ENCODE data around the gene C5AR1.
"Not testable (repeated sequence)": the region's sequence is repeated elsewhere in the genome, so short reads cannot be mapped to it uniquely, and the experiment has no call there.

C5AR1 gene

DNA sequence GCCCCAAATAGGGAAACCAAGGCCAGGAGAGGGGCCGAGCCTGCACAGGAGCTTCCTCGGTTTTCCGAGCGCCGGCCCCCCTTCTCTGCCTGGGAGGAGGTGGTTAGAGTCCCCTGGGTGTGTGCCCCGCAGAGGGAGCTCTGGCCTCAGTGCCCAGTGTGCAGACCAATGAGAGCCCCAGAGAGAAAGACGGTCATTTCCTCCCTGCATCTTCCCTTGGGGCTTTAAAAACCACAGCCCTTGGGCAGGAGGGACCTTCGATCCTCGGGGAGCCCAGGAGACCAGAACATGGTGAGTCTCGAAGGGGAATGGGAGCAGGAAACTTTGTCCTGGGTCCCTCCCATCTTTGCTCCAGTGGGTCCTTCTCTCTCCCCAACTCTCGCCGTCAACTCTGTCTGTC is at the start of gene C5AR1:
Gene C5AR1, plus strand, starts transcription at position 254 of the 400 bp plus-strand sequence. Its CDS starts 35 bp downstream, at position 289.
- no peak for DNase-seq

DNA sequence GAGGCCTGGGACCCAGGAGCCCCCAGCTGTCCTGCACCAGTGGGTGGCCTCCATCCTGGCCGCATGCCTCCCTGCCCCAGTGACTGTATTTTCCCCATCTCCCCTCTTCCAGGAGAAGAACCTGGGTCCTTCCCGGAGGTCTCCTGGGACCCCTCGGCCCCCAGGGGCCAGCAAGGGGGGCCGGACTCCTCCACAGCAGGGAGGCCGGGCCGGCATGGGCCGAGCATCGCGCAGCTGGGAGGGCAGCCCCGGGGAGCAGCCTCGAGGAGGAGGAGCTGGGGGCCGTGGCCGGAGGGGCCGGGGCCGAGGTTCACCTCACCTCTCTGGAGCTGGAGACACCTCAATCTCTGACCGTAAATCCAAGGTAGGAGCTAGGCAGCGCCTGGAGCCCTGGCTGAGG is 49.2 kb upstream of the C5AR1 start:
- DNase-seq = no peak

DNA sequence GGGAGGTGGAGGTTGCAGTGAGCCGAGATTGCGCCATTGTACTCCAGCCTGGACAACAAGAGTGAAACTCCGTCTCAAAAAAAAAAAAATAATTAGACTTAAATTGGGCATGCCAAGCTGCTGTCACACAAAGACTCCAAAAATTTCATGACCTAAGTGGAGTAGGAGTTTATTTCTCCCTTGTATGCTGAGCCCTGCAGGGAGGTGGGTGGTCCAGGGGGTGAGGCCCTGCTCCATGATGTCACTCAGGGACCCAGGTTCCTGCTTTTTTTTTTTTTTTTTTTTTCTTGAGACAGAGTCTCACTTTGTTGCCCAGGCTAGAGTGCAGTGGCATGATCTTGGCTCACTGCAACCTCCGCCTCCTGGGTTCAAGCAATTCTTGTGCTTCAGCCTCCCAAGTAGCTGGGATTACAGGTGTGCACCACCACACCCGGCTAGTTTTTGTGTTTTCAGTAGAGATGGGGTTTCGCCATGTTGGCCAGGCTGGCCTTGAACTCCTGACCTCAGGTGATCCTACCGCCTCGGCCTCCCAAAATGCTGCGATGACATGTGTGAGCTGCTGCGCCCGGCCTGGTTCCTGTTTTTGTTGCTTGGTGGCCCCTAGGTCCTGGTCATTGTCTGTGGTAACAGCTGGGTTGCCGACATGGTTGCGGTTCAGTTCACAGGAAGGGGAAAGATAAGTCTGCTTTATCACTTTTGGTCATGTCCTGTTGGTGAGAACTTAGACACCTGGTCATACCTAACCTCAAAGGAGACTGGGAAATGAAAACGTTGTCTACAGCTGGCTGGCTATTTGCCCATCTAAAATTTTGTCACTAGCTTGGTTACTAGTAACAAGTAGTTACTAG is 47.5 kb upstream of the C5AR1 start:
- not testable (repeated sequence) for DNase-seq

DNA sequence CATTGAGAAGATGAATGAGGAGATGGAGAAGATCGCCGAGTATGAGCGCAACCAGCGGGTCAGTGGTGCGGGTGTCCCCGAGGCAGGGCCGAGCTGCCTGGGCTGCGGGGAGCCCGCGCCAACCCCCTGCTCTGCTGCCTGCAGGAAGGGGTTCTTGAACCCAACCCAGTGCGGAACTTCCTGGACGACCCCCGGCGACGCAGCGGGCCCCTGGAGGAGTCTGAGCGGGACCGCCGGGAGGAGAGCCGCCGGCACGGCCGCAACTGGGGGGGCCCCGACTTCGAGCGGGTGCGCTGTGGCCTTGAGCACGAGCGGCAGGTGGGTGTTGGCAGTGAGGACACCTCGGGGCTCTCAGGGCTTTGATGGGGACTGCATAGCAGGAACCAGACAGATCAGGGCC is 45.0 kb upstream of the C5AR1 start:
- DNase-seq = no peak

DNA sequence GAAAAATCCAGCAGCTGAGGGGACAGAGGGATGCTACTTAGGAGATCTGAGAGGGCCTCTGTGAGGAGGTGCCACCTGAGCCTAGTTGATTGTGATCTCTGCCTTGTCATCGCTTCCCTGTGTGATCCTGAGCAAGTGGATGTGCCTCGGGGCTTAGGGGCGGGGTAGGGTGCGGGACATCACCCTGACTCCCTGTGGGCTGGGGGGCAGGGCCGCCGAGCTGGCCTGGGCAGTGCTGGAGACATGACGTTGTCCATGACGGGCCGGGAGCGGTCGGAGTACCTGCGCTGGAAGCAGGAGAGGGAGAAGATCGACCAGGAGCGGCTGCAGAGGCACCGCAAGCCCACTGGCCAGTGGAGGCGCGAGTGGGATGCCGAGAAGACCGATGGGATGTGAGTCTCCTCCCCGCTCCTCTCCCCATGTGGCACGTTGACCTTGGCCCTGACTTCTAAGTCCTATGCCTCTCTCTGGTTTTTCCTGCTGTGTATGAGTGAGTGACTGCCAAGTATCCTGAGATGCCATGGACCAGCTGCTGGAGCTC is 43.2 kb upstream of the C5AR1 start:
- no peak for DNase-seq

DNA sequence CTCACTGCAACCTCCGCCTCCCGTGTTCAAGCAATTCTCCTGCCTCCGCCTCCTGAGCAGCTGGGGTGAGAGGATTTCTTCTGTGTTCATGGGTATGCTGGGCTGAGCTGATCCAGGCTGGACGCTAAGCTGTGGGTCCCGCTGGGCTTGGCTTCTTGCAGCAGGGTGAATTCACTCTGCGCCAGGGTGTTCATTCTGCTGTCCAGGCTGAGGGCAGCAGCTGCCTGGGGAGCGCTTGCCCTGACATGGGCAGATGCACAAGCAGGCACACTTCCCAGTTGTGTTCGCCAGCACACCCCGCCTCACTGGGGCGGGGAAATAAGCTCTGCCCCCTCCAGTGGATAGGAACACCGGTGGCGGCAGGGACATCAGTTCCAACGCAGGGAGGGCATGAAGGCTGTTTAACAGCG is 42.3 kb upstream of the C5AR1 start:
- DNase-seq = no peak

DNA sequence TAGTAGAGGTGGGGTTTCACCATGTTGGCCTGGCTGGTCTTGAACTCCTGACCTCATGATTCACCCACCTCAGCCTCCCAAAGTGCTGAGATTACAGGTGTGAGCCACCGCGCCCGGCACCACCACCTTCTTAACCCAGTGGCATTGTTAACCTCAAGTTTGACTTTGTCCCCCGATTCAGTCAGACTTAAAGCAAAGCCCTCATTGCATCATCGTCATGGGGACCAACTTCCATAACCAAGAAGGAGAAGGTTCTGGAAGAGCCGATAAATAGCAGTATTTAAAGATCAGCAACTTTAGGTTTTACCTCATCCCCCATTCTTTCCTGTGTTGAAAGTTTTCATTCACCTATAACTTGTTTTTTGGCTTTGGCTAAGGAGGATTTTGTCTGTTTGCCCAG is 41.6 kb upstream of the C5AR1 start:
- DNase-seq = no peak

DNA sequence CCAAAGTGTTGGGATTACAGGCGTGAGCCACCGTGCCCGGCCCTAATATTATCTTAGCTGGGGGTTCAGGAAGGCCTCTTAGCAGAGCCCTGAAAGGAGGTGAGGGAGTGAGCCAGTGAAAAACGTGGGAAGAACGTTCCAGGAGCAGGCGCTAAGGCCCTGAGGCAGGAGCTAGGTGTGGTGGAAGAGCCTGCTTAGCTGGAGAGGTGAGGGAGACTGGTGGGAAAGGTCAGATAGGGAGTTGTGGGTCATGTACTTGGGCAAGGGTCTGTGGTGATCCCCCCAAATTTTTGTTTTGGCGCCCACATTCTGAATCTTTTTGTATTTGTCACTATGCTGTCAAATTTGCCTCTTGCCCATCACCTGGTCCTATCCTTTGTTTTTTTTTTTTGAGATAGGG is 40.1 kb upstream of the C5AR1 start:
- DNase-seq = no peak

DNA sequence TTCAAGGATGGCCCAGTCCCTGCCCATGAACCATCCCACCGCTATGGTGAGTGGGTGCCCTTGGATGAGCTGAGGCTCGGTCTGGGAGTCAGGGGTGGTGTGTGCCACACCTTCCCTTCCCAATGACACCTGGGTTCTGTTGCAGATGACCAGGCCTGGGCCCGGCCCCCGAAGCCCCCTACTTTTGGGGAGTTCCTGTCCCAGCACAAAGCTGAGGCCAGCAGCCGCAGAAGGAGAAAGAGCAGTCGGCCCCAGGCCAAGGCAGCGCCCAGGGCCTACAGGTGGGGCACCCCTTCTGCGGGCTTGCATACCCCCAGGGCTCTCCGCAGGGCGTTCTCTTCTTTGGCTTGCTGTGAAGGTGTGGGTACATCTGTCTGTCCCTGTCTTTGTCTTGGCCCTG is 39.3 kb upstream of the C5AR1 start:
- DNase-seq = no peak

DNA sequence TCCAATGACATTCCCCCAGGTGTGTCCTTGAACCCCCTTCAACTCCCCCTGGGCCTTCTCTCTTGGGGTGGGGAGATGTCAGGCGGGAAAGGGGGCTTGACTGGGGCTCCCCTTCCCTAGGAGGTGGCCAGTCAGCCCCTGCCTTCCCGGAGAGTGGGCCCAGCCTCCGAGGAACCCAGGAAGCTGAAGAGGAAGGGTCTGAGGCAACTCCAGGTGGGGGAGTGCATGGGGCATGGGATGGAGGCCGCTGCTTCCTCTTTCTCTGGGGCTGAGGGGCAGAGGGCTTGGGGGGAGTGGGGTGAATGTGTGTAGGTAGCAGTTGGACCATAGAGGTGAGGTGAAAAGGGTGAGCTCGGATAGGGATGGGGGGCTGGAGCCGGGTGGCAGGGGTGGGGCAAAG is 37.7 kb upstream of the C5AR1 start:
- DNase-seq = no peak

DNA sequence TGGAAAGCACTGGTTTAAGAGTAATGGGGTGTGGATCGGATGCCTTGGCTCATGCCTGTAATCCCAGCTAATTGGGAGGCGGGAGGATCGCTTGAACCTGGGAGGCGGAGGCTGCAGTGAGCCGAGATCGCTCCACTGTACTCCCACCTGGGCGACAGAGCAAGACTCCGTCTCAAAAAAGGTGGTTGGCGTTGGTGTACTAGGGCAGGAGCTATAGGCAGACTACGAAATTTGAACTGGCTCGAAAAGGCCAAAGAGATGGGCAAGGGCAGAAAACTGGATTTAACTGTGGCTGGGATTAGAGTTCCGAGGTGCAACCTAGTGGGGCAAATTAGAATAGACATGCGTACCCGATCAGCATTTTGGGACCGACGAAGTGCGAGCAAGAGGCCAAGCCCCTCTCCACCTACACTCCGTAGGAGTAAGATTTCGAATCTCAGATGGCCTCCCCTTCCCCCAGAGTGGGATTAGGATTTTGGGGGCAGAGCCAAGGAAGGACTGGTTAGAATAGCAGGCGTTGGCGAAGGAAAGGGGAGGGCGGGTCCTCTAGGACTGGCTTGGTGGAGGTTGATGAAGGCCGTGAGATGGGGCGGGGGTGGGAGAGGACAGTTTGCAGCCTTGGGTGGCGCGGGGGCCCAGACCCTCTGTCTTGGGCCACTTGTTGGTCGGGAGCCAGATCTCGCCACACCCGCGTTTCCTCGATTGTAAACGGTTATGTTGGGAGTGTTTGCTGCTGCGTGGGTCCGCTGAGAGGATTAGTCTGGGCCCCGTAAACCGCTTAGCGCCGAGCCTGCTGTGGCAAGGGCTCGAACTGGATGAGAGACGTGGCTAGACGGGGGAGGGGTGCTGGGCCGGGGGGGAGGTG is 37.0 kb upstream of the C5AR1 start:
- DNase-seq = no peak

DNA sequence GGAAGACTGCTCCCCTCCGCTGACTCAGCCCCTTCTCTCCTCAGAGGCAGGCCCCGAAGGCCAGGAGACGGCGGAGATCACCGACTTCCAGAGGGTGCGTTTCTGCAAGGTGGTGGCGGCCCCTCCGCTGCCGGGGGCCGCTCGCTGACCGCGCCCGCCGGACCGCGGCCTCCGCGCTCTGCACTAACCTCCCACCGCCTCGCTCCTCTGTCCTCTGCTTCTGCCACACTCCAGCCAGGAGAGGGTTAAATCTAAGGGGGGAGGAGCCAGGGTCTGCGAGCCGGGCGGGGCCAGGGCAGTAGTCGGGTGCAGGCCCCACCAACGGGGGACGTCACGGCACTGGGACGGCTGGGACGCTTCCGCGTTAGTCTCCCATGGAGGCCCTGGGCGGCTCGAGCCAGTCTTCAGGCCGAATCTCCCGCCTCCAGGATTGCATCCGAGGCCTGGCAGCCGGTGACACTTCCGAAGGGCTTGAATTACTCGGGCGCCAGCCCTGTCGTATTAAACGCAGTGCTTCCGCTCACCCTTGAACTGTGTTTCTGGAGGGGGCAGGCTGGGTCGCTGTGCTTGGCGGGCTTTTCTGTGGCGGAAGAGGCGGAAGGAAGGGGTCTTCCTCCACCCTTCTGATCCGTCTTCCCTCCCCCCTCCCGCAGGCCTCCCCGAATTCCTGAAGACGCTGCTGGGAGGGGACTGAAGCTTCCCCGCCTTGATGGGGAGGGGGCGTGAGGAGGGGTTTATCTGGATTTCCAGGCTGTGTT is 36.2 kb upstream of the C5AR1 start:
- DNase-seq = no peak

DNA sequence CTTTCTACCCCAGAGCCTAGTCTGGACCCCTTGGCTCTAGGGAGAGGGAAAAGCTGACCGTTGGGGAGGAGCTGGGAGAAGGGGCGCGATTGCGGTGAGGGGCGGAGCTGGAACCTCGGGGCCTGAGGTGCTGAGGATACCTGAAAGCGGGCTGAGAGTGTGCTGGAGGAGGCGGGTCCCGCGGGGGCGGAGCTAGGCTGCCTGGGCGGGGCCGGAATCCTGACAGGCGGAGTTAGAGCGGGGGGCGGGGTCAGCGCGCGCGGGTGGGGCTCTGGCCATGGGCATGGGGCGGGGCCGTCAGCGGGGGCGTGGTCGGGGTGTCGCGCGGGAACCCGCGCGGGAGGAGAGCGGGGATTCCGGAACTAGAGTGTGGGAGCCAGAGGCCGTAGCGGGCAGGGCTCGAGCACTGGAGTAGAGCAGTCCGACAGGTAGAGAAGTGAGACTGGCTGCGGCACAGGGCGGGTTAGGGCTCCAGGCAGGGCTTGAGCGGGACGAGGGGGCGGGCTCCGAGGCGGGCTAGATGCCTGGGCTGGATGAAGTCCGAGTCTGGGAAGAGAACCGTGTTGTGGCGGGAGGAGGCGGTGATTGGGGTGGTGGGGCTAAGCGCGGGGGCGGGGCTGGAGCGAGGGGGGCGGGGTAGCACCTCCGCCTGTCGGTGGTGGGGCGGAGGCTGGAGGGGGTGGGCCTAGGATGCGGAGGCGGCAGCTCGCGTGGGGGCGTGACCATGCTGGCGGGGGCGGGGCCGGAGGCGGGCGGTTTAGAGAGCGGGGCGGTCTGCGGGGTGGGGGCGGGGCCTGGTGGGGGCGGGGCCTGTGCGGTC is 35.4 kb upstream of the C5AR1 start, which contains the start of gene INAFM1:
Gene INAFM1, plus strand, starts transcription at position 815 of the 820 bp plus-strand sequence. CDS start 35 bp downstream, outside the sequence.
- DNase-seq = peak; percentile 34

DNA sequence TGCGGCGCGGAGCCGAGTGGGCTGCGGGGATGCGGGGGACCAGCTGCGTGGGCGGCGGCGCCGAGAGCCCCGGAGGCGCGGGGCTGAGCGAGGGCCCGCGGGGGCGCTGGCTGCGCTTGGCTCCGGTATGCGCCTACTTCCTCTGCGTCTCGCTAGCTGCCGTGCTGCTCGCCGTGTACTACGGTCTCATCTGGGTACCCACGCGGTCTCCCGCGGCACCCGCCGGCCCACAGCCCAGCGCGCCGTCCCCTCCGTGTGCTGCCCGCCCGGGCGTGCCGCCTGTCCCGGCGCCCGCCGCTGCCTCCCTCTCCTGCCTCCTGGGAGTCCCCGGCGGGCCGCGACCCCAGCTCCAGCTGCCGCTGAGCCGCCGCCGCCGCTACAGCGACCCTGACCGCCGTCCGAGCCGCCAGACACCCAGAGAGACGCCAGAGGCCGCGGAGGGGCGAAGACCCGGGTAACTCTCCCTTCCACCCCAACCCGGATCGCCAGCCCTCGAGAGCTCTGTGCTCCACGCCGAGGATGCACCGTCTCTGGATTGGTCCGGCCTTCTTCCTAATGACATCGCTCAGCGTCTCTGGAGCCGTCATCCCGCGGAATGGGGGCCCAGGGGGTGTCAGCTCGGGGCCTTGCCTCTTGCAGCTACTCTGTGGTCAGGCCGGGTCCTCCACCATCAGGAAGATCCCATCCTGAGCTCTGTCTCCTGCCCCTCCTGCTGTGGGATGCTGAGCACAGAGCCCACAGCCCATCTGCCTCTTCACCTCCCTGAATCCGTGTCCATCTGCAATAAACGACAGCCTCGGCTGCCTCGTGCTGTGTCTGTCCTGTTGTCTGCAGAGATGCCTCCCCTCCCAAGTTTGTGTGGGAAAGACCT is 34.5 kb upstream of the C5AR1 start:
- no peak for DNase-seq

DNA sequence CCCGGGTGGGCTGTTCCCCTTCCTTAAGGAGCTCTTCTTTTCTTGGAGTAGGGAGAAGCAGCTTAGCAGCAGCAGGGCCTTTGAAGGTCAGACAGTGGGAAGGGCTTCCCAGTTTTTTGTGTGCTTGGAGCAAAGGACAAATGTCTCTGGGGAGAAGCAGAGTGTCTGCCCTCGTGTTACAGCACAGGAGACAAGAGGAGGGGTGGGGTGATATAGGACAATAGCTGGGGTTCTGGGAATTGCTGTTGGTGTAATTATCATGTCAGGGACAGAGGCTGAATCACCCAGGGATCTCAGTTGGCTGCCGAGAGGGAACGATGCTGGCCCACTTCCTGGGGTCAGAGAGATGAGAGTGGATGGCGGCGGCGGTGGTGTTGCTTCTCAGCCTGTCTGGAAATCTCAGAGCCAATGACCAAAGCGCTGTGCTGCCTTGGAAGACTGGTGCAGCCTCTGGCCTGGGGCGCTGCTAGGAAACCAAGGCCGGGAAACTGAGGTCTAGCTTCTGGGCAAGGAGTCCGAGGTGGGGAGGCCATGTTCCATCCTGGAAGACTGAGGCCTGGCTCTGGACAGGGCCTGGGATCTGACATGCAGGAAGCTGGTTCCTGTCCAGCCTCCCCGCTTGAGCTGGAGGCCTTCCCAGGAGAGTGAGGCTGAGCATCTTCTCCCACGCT is 33.7 kb upstream of the C5AR1 start:
- DNase-seq = no peak

DNA sequence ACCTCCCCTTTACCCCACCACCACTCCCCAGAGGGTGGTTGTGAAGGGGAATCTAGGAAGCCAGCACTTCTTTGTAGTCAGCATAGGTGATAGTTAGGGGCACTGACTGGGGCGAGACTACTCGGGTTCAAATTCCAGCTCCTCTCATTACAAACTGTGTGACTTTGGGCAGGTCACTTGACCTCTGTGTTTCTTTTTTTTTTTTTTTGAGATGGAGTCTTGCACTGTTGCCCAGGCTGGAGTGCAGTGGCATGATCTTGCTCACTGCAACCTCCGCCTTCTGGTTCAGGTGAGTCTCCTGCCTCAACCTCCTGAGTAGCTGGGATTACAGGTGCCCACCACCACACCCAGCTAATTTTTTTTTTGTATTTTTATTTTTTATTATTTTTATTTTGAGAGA is 33.1 kb upstream of the C5AR1 start:
- DNase-seq = not testable (repeated sequence)

DNA sequence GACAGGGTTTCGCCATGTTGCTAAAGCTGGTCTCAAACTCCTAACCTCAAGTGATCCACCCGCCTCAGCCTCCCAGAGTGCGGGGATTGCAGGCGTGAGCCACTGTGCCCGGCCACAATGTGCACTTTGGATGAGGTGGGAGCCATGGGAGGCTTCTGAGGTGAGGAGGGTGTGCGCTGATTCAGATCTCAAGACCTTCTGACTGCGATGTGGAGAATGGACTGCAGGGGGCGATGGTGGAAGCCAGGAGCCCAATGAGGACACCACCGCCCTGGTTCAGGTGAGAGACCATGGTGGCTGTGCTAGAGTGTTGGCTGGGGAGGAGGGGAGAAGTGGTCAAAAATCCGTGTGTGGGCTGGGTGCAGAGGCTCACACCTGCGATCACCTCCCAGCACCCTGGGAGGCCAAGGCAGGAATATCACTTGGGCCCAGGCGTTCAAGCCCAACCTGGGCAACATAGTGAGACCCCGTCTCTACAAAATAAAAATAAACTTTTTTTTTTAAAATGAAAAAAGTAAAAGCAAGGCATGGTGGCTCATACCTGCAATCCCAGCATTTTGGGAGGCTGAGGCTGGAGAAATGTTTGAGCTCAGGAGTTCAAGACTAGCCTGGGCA is 29.4 kb upstream of the C5AR1 start:
- DNase-seq = no peak

DNA sequence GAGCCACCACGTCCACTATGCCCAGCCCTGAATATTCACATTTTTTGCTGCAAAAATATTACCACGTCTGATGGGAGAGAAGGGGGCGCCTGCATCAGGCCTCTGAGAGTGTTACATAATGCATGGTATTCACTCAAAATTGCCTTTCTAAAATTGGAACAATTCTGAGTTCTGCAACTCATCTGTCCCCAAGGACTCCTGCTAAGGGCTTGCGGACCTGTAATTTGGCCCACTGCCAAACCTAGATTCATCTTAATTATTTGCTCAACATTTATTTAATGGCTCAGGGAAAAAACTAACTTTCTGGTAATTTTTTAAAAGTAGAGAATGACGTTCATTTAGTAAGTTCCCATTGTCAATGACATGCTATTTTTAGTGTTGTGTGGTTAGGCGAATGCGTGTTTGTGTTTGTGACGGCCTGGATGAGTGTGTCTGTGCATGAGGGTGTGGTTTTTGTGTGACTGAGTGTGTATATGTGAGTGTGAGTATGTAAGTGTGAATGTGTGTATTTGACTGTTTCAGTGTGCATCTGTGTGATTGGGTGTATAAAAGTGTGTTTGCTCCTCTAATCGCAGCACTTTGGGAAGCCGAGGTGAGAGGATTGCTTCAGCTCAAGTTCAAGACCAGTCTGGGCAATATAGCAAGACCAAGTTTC is 26.1 kb upstream of the C5AR1 start:
- DNase-seq = no peak

DNA sequence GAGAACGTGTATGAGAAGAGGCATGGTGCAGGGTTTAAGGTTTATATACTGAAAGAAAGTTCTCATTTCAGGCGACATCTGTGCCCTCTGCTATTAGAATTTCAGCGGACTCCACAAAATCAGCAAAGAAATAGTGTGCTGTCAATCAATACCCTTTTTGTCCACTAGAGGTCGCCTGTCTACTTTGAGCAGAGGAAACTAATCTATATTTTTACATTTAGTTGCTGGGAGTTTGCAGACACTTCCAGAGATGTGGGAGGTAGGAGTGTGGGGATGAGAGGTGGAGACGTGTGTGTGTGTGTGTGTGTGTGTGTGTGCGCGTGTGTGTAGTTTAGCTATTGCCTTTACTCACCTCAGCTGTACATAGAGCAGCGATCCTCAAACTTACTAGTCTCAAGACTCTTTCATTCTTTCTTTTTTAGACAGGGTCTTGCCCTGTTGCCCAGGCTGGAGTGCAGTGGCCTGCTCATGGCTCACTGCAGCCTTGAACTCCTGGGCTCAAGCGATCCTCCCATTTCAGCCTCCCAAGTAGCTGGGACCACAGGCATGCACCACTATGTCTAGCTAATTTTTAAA is 25.2 kb upstream of the C5AR1 start:
- no peak for DNase-seq
